ENCODE measurements around the gene ELMO3.

The ELMO3 gene

GRCh38 chr16:67226295-67226803 lies 27.4 kb downstream of the ELMO3 start:
- Histone ChIP-seq H3K36me3 (ENCODE audit: control insufficient read depth, low read length) (peaks cover 33% of the 10 kb centered on the region), H3K79me2 (ENCODE audit: control insufficient read depth, low read length) (peaks cover 21% of the 10 kb centered on the region), H3K4me3 (ENCODE audit: low read length) (peak overlapping the region; percentile 90), H3F3A (ENCODE audit: control insufficient read depth, insufficient read depth) (no peaks in the 10 kb centered on the region), H3K27ac (ENCODE audit: low read depth, low read length) (no peak overlapping the region), H3K4me1 (ENCODE audit: control insufficient read depth, low read length) (peaks cover 25% of the 10 kb centered on the region), H3K4me2 (ENCODE audit: low read length) (peak overlapping the region; percentile 94), H4K20me1 (ENCODE audit: control insufficient read depth, insufficient read depth, low read depth, low read length) (no peaks in the 10 kb centered on the region), H3K27me3 (ENCODE audit: control insufficient read depth, low read length) (no peaks in the 10 kb centered on the region), H3K9me3 (ENCODE audit: control insufficient read depth, insufficient read depth, low read length) (no peaks in the 10 kb centered on the region), H3K9me2 (replicated peaks; ENCODE audit: control insufficient read depth, low read length) (no peaks in the 10 kb centered on the region)
- TF ChIP-seq CTCF (IDR thresholded peaks at IDR 0.05; ENCODE audit: low read depth, low read length, poor library complexity, severe bottlenecking) (no peak), EZH2phosphoT487 (IDR thresholded peaks at IDR 0.05; ENCODE audit: borderline replicate concordance, low read length) (no peak)

GRCh38 chr16:67226804-67227566 lies 28.1 kb downstream of the ELMO3 start, which contains the start of gene TMEM208:
TMEM208 (plus strand) TSS chr16:67227130; CDS start chr16:67227219, 89 bp downstream.
- peak within 1 kb of the TSS; percentile 94 for H3K4me2 ChIP-seq (ENCODE audit: low read length)
- H4K20me1 ChIP-seq (ENCODE audit: control insufficient read depth, insufficient read depth, low read depth, low read length): no peaks in the 10 kb centered on the region
- H3K4me3 ChIP-seq (ENCODE audit: low read length): peak within 1 kb of the TSS; percentile 90
- no peaks in the 10 kb centered on the region for H3K27me3 ChIP-seq (ENCODE audit: control insufficient read depth, low read length)
- no peaks in the 10 kb centered on the region for H3K9me2 ChIP-seq (replicated peaks; ENCODE audit: control insufficient read depth, low read length)
- peak; percentile 62 for TF ChIP-seq CTCF (IDR thresholded peaks at IDR 0.05; ENCODE audit: low read depth, low read length, poor library complexity, severe bottlenecking)
- no peak for TF ChIP-seq EZH2phosphoT487 (IDR thresholded peaks at IDR 0.05; ENCODE audit: borderline replicate concordance, low read length)
- no peaks in the 10 kb centered on the region for H3F3A ChIP-seq (ENCODE audit: control insufficient read depth, insufficient read depth)
- H3K4me1 ChIP-seq (ENCODE audit: control insufficient read depth, low read length): peaks cover 25% of the 10 kb centered on the region
- H3K79me2 ChIP-seq (ENCODE audit: control insufficient read depth, low read length): peaks cover 21% of the 10 kb centered on the region
- H3K9me3 ChIP-seq (ENCODE audit: control insufficient read depth, insufficient read depth, low read length): no peaks in the 10 kb centered on the region
- H3K27ac ChIP-seq (ENCODE audit: low read depth, low read length): no peak within 1 kb of the TSS
- H3K36me3 ChIP-seq (ENCODE audit: control insufficient read depth, low read length): peaks cover 37% of the 10 kb centered on the region

DNA sequence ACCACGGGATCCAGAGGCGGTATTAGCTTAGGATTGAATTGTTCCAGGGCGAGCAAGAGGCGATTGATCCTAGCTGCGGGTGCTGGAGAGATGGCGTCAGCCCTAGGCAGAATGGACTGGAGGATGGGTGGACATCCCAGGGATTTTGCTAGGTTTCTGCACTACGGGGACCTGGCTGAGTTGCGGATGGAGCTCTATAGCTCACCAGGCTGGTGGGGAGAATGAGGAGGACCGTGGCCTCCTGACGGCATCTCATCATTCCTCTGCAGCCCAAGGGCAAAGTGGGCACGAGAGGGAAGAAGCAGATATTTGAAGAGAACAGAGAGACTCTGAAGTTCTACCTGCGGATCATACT lies 28.6 kb downstream of the ELMO3 start:
- Histone ChIP-seq H3K36me3 (ENCODE audit: control insufficient read depth, low read length) (peaks cover 37% of the 10 kb centered on the region), H3K79me2 (ENCODE audit: control insufficient read depth, low read length) (peaks cover 21% of the 10 kb centered on the region), H3K4me2 (ENCODE audit: low read length) (peak overlapping the region; percentile 83), H3K9me2 (replicated peaks; ENCODE audit: control insufficient read depth, low read length) (no peaks in the 10 kb centered on the region), H3K4me3 (ENCODE audit: low read length) (peak overlapping the region; percentile 90), H4K20me1 (ENCODE audit: control insufficient read depth, insufficient read depth, low read depth, low read length) (no peaks in the 10 kb centered on the region), H3F3A (ENCODE audit: control insufficient read depth, insufficient read depth) (no peaks in the 10 kb centered on the region), H3K9me3 (ENCODE audit: control insufficient read depth, insufficient read depth, low read length) (no peaks in the 10 kb centered on the region), H3K4me1 (ENCODE audit: control insufficient read depth, low read length) (peaks cover 25% of the 10 kb centered on the region), H3K27me3 (ENCODE audit: control insufficient read depth, low read length) (no peaks in the 10 kb centered on the region), H3K27ac (ENCODE audit: low read depth, low read length) (no peak overlapping the region)
- TF ChIP-seq EZH2phosphoT487 (IDR thresholded peaks at IDR 0.05; ENCODE audit: borderline replicate concordance, low read length): no peak
- no peak for TF ChIP-seq CTCF (IDR thresholded peaks at IDR 0.05; ENCODE audit: low read depth, low read length, poor library complexity, severe bottlenecking)
